ENCODE data around the gene FBXL20. TPM values are rescaled to one million over a fixed set of nuclear protein-coding genes. Genes with fewer than 3 reads are reported as not detected.

Gene FBXL20
- total and polyA plus RNA-seq, 9 of the 15 experiments (the other 6 are each of a cell fraction or from before 2014, with no cell fraction given): 1.8 to 15.1 (median 5.6) TPM

- TF ChIP-seq, protein P1, sequence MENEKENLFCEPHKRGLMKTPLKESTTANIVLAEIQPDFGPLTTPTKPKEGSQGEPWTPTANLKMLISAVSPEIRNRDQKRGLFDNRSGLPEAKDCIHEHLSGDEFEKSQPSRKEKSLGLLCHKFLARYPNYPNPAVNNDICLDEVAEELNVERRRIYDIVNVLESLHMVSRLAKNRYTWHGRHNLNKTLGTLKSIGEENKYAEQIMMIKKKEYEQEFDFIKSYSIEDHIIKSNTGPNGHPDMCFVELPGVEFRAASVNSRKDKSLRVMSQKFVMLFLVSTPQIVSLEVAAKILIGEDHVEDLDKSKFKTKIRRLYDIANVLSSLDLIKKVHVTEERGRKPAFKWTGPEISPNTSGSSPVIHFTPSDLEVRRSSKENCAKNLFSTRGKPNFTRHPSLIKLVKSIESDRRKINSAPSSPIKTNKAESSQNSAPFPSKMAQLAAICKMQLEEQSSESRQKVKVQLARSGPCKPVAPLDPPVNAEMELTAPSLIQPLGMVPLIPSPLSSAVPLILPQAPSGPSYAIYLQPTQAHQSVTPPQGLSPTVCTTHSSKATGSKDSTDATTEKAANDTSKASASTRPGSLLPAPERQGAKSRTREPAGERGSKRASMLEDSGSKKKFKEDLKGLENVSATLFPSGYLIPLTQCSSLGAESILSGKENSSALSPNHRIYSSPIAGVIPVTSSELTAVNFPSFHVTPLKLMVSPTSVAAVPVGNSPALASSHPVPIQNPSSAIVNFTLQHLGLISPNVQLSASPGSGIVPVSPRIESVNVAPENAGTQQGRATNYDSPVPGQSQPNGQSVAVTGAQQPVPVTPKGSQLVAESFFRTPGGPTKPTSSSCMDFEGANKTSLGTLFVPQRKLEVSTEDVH (IDR thresholded peaks at IDR 0.05; ENCODE audit: low read depth, partially characterized antibody): peak; percentile 100
- TF ChIP-seq NFRKB (IDR thresholded peaks at IDR 0.05; ENCODE audit: low read depth) (no peak), EGR1 (conservative IDR thresholded peaks at IDR 0.05) (peak; percentile 96), KLF13 (tag; IDR thresholded peaks at IDR 0.05; ENCODE audit: borderline replicate concordance, low read depth) (peak; percentile 97), CCNT2 (IDR thresholded peaks at IDR 0.05; ENCODE audit: borderline replicate concordance, extremely low read depth, insufficient read length, low read depth, low read length) (peak; percentile 56), ZNF175 (CRISPR knock-in tag; IDR thresholded peaks at IDR 0.05; ENCODE audit: low read depth) (no peak), JUN (IDR thresholded peaks at IDR 0.05; ENCODE audit: borderline replicate concordance, low read depth, low read length) (peak; percentile 44; the same call in 1 of the 2 replicates), JUN (CRISPR knock-in tag; IDR thresholded peaks at IDR 0.05; ENCODE audit: borderline replicate concordance) (no peak), JUND (IDR thresholded peaks at IDR 0.05; ENCODE audit: borderline replicate concordance, low read depth, low read length) (peak; percentile 52; the same call in 1 of the 2 replicates), JUND (tag; IDR thresholded peaks at IDR 0.05; ENCODE audit: borderline replicate concordance, low read depth, low read length) (no peak), TBP (optimal IDR thresholded peaks at IDR 0.05; ENCODE audit: low read depth, low read length) (peak; percentile 36), ARID4B (CRISPR knock-in tag; IDR thresholded peaks at IDR 0.05) (peak; percentile 50; the same call in 1 of the 2 replicates), ZNF445 (CRISPR knock-in tag; IDR thresholded peaks at IDR 0.05; ENCODE audit: low read depth) (no peak), MXI1 (IDR thresholded peaks at IDR 0.05; ENCODE audit: low read depth, low read length) (peak; percentile 99), ZNF143 (CRISPR knock-in tag; IDR thresholded peaks at IDR 0.05) (no peak)
- TF ChIP-seq, protein P2, sequence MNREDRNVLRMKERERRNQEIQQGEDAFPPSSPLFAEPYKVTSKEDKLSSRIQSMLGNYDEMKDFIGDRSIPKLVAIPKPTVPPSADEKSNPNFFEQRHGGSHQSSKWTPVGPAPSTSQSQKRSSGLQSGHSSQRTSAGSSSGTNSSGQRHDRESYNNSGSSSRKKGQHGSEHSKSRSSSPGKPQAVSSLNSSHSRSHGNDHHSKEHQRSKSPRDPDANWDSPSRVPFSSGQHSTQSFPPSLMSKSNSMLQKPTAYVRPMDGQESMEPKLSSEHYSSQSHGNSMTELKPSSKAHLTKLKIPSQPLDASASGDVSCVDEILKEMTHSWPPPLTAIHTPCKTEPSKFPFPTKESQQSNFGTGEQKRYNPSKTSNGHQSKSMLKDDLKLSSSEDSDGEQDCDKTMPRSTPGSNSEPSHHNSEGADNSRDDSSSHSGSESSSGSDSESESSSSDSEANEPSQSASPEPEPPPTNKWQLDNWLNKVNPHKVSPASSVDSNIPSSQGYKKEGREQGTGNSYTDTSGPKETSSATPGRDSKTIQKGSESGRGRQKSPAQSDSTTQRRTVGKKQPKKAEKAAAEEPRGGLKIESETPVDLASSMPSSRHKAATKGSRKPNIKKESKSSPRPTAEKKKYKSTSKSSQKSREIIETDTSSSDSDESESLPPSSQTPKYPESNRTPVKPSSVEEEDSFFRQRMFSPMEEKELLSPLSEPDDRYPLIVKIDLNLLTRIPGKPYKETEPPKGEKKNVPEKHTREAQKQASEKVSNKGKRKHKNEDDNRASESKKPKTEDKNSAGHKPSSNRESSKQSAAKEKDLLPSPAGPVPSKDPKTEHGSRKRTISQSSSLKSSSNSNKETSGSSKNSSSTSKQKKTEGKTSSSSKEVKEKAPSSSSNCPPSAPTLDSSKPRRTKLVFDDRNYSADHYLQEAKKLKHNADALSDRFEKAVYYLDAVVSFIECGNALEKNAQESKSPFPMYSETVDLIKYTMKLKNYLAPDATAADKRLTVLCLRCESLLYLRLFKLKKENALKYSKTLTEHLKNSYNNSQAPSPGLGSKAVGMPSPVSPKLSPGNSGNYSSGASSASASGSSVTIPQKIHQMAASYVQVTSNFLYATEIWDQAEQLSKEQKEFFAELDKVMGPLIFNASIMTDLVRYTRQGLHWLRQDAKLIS (CRISPR knock-in tag; IDR thresholded peaks at IDR 0.05): 0 out of 2 replicates have a peak, but pooled peaks have one; percentile 43
These were observed 941 bp upstream of the FBXL20 start (continued) for GRCh38 chr17:39402244-39402889.
